KBM-7 (cell line): ENCODE data around the gene ZNF66.
"Not testable (repeated sequence)": the region's sequence is repeated elsewhere in the genome, so short reads cannot be mapped to it uniquely, and the experiment has no call there.

Source experiments
- DNase-seq: peaks from one replicate; pipeline ENCODE4 v3.0.0-alpha.2; 2015
- in situ Hi-C: fragments of 300-500 bp; cut with MboI; formaldehyde crosslinking; loops from 2 replicates; pipeline ENCODE4 v1.14.3; 2020; ENCODE audit warnings: low sequenced_read_pairs, low pct_unique_long_range_greater_than_20kb, mixed read lengths

The ZNF66 gene

GRCh38 chr19:20776083-20777076 is at the start of gene ZNF66:
TSS of gene ZNF66 (plus strand) at chr19:20776304. CDS start at chr19:20776448, 144 bp downstream.
- no peak for DNase-seq
- in situ Hi-C loops: no loop called here

GRCh38 chr19:20750169-20750568 is 25.9 kb upstream of the ZNF66 start:
- in situ Hi-C loops, DNase-seq: not testable (repeated sequence)

GRCh38 chr19:20752291-20752690 is 23.8 kb upstream of the ZNF66 start:
- DNase-seq, in situ Hi-C loops: not testable (repeated sequence)

- in situ Hi-C loops: loop anchor here (5.0 kb wide), 1 partner anchor 197 kb away; no protein-coding TSS in a partner anchor
- not testable (repeated sequence) for DNase-seq
Measured at GRCh38 chr19:20769225-20769736, 6.8 kb upstream of the ZNF66 start.

- DNase-seq: no peak
- in situ Hi-C loops: no loop called here
Measured at GRCh38 chr19:20787786-20788185, 11.7 kb downstream of the ZNF66 start.

- in situ Hi-C loops: no loop called here
- no peak for DNase-seq
Measured at GRCh38 chr19:20791806-20792205, 15.7 kb downstream of the ZNF66 start.

- in situ Hi-C loops: not testable (repeated sequence)
Measured at GRCh38 chr19:20806311-20807262, 30.5 kb downstream of the ZNF66 start.

GRCh38 chr19:20840371-20840770 is 64.3 kb downstream of the ZNF66 start:
- DNase-seq: no peak
- in situ Hi-C loops: no loop called here

More at GRCh38 chr19:20806311-20807262, 30.5 kb downstream of the ZNF66 start:
- DNase-seq: not testable (repeated sequence)
